Keratinocyte (primary cell): ENCODE measurements around the gene CCN6. TPM values are rescaled to one million over a fixed set of nuclear protein-coding genes. Genes with fewer than 3 reads are reported as not detected.

Experiments used
- DNase-seq: peaks from one replicate; pipeline ENCODE4 v3.0.0-alpha.2; 2011; ENCODE audit warnings: low read depth, missing footprints, low spot score
- FAIRE-seq: peaks from 2 replicates; lab custom pipeline; 2011; peaks lifted over from hg19 to GRCh38; lab: Jason Lieb, UNC
- H2AFZ ChIP-seq: 2 replicates; pipeline ENCODE4 v1.6.0; 2012; ENCODE audit warnings: low read length, control low read depth, inconsistent platforms; ENCODE audit not compliant: control insufficient read depth
- H3K27ac ChIP-seq: 2 replicates; pipeline ENCODE4 v1.5.1; 2011; ENCODE audit warnings: low read length; ENCODE audit not compliant: control insufficient read depth, insufficient read depth
- H3K27me3 ChIP-seq: 3 replicates; pipeline ENCODE4 v1.6.0; 2011; ENCODE audit warnings: low read length; ENCODE audit not compliant: control insufficient read depth, insufficient read depth; ENCODE audit errors: extremely low read depth
- H3K36me3 ChIP-seq, 2 experiments: 2 replicates in 1 of 2; 3 replicates in 1 of 2; pipeline ENCODE4 v1.5.1; 2011; ENCODE audit warnings: low read length in 2 of 2, mild to moderate bottlenecking in 1 of 2; ENCODE audit not compliant: control insufficient read depth in 2 of 2, insufficient read depth in 2 of 2; ENCODE audit errors: extremely low read depth in 1 of 2
- H3K4me1 ChIP-seq: 3 replicates; pipeline ENCODE4 v1.5.1; 2011; ENCODE audit warnings: low read length; ENCODE audit not compliant: control insufficient read depth, insufficient read depth; ENCODE audit errors: extremely low read depth
- H3K4me2 ChIP-seq: 3 replicates; pipeline ENCODE4 v1.6.0; 2011; ENCODE audit warnings: low read depth, low read length; ENCODE audit not compliant: control insufficient read depth, insufficient read depth; ENCODE audit errors: extremely low read depth
- H3K4me3 ChIP-seq, 3 experiments: fragments of 200-600 bp in 1 of 3; sonication (generic) in 1 of 3; 2 replicates in 2 of 3; 3 replicates in 1 of 3; pipeline ENCODE4 v1.5.1; 2011 to 2016; ENCODE audit warnings: low read length in 3 of 3, mild to moderate bottlenecking in 3 of 3, control low read depth in 2 of 3, inconsistent platforms in 1 of 3, low read depth in 1 of 3, mixed read lengths in 1 of 3, mixed run types in 1 of 3, moderate library complexity in 1 of 3; ENCODE audit not compliant: control insufficient read depth in 2 of 3, insufficient read depth in 2 of 3; ENCODE audit errors: extremely low read depth in 1 of 3
- H3K79me2 ChIP-seq: 2 replicates; pipeline ENCODE4 v1.6.0; 2012; ENCODE audit warnings: low read length; ENCODE audit not compliant: control insufficient read depth, insufficient read depth
- H3K9ac ChIP-seq: 3 replicates; pipeline ENCODE4 v1.6.0; 2011; ENCODE audit warnings: low read length; ENCODE audit not compliant: control insufficient read depth, insufficient read depth; ENCODE audit errors: extremely low read depth
- H3K9me1 ChIP-seq: 3 replicates; pipeline ENCODE4 v1.6.0; 2011; ENCODE audit warnings: low read length; ENCODE audit not compliant: control insufficient read depth, insufficient read depth; ENCODE audit errors: extremely low read depth
- H3K9me3 ChIP-seq: 2 replicates; pipeline ENCODE4 v1.5.1; 2012; ENCODE audit warnings: low read depth, low read length; ENCODE audit not compliant: control insufficient read depth
- H4K20me1 ChIP-seq: 3 replicates; pipeline ENCODE4 v1.6.0; 2011; ENCODE audit warnings: low read length; ENCODE audit not compliant: control insufficient read depth, insufficient read depth; ENCODE audit errors: extremely low read depth
- EZH2 ChIP-seq: IDR thresholded peaks from one replicate; pipeline ENCODE4 v1.6.1; 2012; ENCODE audit warnings: inconsistent platforms, mild to moderate bottlenecking, low read length, moderate library complexity
- dilution Hi-C: fragments of 300-500 bp; cut with MboI; formaldehyde crosslinking; loops from one replicate; pipeline ENCODE4 v1.7.0; 2020; ENCODE audit warnings: low sequenced_read_pairs; ENCODE audit not compliant: extremely low pct_ligation_motif_present
- polyA plus RNA-seq, 5 experiments: library from polyadenylated mRNA; depleted of rRNA in 3 of 5; stranded (reverse) in 3 of 5; stranded (forward) in 1 of 5; unstranded in 1 of 5; fragments of >200 nt; gene quantifications; 1 replicate in 1 of 5; 2 replicates in 3 of 5; 3 replicates in 1 of 5; pipeline versions ENCODE4 v1.2.1 to v1.2.3, GENCODE V29; 2011 to 2012; ENCODE audit warnings: missing spikeins in 2 of 5, low read depth in 1 of 5, low replicate concordance in 1 of 5
- TF ChIP-seq, protein P1 (sequence below), 3 experiments: IDR thresholded peaks in 1 of 3; conservative IDR thresholded peaks in 1 of 3; optimal IDR thresholded peaks in 1 of 3; 2 replicates in 2 of 3; 3 replicates in 1 of 3; pipeline versions ENCODE3 to v1.5.1; 2011; ENCODE audit warnings: low read length in 3 of 3, mild to moderate bottlenecking in 3 of 3, moderate library complexity in 2 of 3, control low read depth in 1 of 3, inconsistent platforms in 1 of 3; ENCODE audit not compliant: insufficient read depth in 2 of 3; ENCODE audit errors: extremely low read depth in 1 of 3

CCN6 gene
- polyA plus RNA-seq, 1 donor (not counting 4 experiments of a cell fraction or from before 2014, with no cell fraction given): 0.90 TPM

DNA sequence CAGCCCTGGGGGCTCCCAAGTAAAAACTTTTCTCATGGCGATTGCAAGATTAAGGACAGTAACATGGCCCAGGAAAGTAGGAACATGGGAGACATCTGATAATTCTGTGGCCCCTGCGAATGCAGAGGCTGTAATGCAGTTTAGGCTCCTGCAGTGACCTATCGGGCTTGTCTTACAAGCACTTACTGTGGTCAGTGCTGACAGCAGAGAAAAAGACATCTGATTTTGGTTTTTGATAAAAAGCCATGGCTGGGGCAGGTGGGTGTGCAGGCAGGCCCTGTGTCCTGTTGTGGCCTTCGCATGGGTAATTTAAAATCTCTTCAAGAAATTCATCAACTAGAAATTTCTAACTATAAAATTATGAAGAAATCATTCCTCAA lies 19.3 kb upstream of the CCN6 start:
- no peak overlapping the region for H2AFZ ChIP-seq
- dilution Hi-C loops: no loop called here
- FAIRE-seq: no peak

DNA sequence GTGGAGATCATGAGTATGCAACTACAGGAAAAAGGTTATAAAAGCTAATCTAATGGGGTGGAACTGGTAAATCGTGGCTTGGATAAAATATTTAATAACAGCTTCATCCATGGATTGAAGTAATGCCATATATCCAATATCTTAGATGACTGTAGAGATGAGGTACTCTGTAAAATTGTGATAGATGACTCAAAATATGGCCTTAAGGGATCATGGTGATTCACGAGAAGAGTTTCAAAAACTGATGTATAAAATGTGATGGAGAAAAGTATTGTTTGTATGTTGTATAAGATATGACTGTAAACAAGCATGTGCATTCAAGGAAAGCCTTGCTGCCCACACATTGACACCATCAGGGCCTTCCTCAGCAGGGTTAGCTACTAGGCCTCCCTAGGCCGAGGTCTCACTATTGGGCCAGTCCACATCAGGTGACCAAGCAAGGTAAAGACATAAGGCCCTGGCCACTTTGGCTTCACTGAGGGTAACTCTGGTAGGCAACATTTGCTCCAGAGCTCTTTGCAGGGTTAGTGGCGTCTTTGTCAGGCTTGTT lies 17.7 kb upstream of the CCN6 start:
- Histone ChIP-seq H3K79me2 (no peaks in the 10 kb centered on the region), H4K20me1 (no peaks in the 10 kb centered on the region), H3K36me3 (no peaks in the 10 kb centered on the region), H3K9me3 (no peaks in the 10 kb centered on the region), H3K9ac (no peak overlapping the region), H3K4me3 (no peak overlapping the region), H2AFZ (no peak overlapping the region), H3K4me1 (peaks cover 4% of the 10 kb centered on the region), H3K27ac (no peak overlapping the region), H3K9me1 (no peaks in the 10 kb centered on the region), H3K4me2 (no peak overlapping the region), H3K27me3 (peaks cover 7% of the 10 kb centered on the region)
- no peak for FAIRE-seq
- no peak for DNase-seq
- TF ChIP-seq, protein P1, sequence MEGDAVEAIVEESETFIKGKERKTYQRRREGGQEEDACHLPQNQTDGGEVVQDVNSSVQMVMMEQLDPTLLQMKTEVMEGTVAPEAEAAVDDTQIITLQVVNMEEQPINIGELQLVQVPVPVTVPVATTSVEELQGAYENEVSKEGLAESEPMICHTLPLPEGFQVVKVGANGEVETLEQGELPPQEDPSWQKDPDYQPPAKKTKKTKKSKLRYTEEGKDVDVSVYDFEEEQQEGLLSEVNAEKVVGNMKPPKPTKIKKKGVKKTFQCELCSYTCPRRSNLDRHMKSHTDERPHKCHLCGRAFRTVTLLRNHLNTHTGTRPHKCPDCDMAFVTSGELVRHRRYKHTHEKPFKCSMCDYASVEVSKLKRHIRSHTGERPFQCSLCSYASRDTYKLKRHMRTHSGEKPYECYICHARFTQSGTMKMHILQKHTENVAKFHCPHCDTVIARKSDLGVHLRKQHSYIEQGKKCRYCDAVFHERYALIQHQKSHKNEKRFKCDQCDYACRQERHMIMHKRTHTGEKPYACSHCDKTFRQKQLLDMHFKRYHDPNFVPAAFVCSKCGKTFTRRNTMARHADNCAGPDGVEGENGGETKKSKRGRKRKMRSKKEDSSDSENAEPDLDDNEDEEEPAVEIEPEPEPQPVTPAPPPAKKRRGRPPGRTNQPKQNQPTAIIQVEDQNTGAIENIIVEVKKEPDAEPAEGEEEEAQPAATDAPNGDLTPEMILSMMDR (optimal IDR thresholded peaks at IDR 0.05 in 1 of 3, IDR thresholded peaks at IDR 0.05 in 1 of 3, conservative IDR thresholded peaks at IDR 0.05 in 1 of 3; ENCODE audit: extremely low read depth in 1 of 3, insufficient read depth in 2 of 3, low read length in 3 of 3): no peak
- no peak for TF ChIP-seq EZH2
- dilution Hi-C loops: no loop called here

More for the DNA sequence above, 19.3 kb upstream of the CCN6 start:
- Histone ChIP-seq H3K27me3 (peaks cover 7% of the 10 kb centered on the region), H4K20me1 (no peaks in the 10 kb centered on the region), H3K4me2 (no peak overlapping the region), H3K4me1 (peaks cover 4% of the 10 kb centered on the region), H3K9me1 (no peaks in the 10 kb centered on the region), H3K79me2 (no peaks in the 10 kb centered on the region), H3K9ac (no peak overlapping the region), H3K36me3 (no peaks in the 10 kb centered on the region), H3K27ac (no peak overlapping the region), H3K4me3 (no peak overlapping the region), H3K9me3 (no peaks in the 10 kb centered on the region)
- DNase-seq: no peak
- TF ChIP-seq EZH2: no peak
- TF ChIP-seq, protein P1 (optimal IDR thresholded peaks at IDR 0.05 in 1 of 3, IDR thresholded peaks at IDR 0.05 in 1 of 3, conservative IDR thresholded peaks at IDR 0.05 in 1 of 3; ENCODE audit: extremely low read depth in 1 of 3, insufficient read depth in 2 of 3, low read length in 3 of 3): no peak
